HG03558 (cell line): ENCODE measurements around the gene PHYHD1.
"Not testable (repeated sequence)": the region's sequence is repeated elsewhere in the genome, so short reads cannot be mapped to it uniquely, and the experiment has no call there.

Experiments
- ATAC-seq: cut with Tn5 transposase; IDR thresholded peaks from one replicate; pipeline ENCODE4 v1.9.1; 2021; ENCODE audit warnings: moderate number of reproducible peaks; ENCODE audit not compliant: unreplicated experiment; ENCODE audit errors: extremely low read depth

The PHYHD1 gene

GRCh38 chr9:128918921-128919320 is 1.9 kb upstream of the PHYHD1 start:
- ATAC-seq = no peak

DNA sequence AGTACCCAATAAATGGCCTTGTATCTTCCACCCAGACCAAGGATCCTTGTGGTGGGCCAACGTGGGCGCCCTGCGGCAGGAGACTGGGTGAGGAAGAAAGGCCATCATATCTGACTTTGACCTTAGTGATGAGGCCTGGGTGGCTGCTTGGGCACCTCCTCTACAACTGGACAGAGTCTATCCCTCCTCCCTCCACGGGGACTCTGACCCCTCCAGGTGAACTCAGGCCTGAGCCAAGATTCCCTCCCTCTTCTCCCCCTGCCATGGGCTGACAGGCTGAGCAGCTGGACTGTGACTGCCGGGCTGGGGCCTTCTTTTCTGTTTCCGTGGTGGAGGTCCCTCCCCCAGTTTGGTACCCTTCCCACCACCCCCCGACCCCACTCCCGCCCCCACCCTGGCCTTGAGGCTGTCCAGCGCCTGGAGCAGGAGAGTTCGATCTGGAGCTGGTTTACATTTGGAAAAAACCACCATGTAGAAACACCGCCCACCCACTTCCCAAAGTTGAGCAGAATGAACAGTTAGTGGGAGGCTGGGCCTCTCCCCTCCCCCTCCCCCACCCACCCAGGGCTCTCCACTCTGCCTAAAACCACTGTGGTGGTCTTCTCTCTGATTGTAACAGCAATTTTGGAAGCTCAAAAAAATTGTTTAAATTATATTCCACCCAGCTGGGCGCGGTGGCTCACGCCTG is 1.2 kb upstream of the PHYHD1 start:
- ATAC-seq = no peak

DNA sequence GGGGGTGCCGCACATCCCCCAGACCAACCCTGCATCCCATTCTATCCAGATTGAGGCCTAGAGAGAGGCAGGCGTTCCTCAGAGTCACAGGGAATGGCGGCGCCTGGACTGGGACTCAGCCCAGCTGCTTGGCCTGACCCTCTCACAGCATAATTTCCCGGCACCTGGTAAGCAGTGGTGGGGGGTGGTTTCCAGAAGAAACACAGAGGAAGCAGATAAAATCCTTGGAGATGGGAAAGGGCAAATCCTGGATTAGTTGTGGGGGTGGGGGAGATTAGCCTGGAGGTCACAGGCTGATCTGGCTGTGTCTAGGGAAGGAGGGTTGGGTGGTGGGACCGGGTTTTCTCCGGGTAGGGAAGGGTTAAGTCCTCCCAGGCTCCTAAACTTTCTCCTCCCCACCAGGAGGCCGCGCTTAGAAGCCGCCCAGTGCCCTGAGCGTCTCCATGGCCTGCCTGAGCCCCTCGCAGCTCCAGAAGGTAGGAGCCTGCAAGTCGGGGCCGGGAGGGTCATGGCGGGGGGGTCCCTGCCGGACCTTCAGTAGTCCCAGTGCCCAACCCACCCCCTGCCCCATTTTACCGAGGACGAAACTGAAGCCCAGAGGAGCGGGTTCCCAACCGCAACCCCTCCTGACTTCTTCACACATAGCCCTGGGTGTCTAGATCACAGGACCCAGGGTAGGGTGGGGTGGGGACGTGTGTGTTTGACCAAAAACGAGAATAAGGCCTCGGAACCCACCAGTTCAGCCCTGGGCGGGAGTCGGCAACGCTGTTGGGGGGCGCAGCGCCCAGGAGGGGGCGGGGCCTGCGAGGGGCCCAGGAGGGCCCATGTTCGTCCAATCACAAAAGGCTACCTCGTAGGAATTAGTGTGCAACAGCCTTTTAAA is 1.3 kb downstream of the PHYHD1 start:
- ATAC-seq = no peak

DNA sequence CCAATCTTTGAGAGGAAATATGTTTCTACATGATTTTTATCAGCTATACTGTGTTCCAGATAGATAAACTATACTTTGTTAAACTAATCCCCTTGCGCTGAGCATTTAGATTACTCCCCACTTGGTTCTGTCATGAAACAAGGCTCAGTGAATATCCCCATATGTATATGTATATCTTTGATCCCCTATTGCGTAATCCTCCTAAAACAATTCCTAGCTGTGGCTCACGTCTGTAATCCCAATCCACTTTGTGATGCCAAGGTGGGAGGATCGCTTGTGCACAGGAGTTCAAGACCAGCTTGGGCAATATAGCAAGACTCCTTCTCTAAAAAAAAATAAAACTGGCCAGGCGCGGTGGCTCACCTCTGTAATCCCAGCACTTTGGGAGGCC is 2.7 kb downstream of the PHYHD1 start:
- ATAC-seq = no peak

GRCh38 chr9:128927731-128928411 is 7.1 kb downstream of the PHYHD1 start:
- ATAC-seq = no peak

DNA sequence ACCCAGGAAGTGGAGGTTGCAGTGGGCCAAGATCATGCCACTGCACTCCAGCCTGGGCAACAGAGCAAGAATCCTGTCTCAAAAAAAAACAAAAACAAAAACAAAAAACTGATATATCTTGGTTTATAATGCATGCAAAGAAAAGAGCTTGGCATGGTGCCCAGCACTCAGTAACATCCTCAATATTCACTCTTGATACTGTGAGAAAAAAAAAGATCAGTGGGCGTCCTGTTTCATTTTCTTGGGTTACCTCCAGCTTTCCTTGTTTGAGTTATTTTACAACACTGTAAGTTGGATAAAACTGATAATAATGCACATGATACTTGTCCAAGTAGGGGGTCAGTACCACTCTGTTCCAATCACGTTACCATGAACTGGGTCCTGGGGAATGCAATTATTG is 7.8 kb downstream of the PHYHD1 start:
- no peak for ATAC-seq

- ATAC-seq = no peak
These were observed 8.8 kb downstream of the PHYHD1 start for GRCh38 chr9:128929560-128929959.

GRCh38 chr9:128933731-128934130 is 12.9 kb downstream of the PHYHD1 start:
- no peak for ATAC-seq

GRCh38 chr9:128936171-128936865 is 15.5 kb downstream of the PHYHD1 start:
- no peak for ATAC-seq

DNA sequence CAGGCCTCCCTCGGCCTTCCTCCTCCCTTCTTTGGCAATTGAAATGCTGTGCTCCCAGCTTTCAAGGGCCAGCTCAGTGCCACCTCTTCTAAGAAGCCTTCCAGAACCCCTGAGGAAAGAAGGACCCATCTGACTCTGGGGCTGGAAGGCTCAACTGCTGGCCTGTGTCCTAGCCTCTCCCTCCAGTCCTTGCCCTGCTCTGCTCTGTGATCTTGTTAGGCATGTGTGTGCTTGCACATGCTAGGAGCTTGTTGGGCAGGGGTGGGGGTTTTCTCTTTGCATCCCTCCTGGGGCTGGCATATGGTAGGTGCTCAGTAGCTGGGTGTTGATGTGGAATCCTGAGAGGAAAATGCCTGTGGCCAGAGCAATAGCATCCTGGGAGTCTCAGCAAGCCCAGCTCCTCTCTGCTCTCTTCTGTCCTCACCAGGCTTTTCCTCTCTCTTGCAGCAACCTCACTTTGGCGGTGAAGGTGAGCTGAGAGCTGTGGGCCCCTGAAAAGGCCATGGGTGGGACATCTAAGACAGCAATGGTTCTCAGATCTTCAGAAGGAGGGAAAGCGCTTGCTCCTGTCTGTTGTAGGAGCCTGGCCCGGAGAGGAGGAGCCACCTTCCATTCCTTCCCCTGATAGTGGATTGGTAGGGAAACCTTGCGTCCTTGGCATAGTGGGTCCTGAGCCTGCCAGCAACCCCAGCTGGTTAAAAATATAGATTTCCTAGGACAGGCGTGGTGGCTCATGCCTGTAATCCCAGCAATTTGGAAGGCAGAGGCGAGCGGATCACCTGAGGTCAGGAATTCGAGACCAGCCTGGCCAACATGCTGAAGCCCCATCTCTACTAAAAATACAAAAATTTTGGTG is 16.8 kb downstream of the PHYHD1 start:
- ATAC-seq = no peak

DNA sequence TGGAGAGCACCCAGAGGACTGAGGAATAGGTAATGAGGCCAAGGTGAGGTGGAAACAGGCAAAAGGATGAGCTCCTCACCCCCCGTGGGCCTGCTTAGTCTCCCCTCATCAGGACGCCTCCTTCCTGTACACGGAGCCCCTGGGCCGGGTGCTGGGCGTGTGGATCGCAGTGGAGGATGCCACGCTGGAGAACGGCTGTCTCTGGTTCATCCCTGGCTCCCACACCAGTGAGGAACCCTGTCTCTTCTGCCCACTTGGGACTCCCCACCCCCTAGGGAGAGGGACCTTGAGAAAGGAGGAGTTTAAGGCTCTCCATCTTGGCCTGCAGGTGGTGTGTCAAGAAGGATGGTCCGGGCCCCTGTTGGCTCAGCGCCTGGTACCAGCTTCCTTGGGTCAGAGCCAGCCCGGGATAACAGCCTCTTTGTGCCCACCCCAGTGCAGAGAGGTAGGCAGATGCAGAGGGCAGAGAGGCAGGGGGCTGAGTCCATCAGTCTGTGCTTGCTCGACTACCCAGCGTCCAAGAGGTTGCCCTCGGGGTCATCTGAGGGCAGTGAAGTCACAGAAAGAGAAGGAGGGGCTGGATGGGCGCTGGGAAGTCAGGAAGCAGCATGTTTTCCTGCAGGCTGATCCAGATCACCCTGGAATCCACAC is 19.6 kb downstream of the PHYHD1 start:
- ATAC-seq = no peak

DNA sequence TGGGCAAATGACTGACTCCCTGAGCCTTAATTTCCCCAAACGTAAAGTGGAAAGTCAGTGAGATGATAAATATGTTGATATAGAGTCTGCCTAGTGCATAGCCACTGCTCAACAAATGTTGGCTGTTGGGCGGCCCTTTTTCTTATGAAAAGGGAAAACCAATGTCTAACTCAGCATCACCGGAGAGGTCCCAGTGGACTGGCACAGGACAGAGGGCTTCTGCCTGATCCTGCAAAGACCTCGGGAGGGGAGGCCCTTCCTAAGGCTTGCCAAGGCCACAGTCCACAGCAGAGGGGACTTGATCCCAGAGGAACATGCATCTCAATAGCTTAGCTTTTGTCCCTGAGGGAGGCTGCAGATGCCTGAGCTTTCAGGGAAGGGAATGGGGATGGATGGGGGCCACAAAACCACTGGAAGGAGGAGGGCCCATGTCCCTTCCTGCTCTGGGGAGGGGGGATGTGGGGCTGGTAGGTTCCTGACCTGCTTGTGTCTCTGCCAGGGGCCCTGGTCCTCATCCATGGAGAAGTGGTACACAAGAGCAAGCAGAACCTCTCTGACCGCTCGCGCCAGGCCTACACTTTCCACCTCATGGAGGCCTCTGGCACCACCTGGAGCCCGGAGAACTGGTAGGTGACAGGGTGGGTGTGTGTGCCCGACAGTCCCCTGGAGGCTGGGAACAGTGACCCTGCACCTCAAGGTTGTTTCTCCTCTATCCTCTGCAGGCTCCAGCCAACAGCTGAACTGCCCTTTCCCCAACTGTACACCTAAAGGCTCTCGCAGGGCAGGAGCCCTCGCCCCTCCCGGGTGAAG is 20.4 kb downstream of the PHYHD1 start:
- ATAC-seq = no peak

DNA sequence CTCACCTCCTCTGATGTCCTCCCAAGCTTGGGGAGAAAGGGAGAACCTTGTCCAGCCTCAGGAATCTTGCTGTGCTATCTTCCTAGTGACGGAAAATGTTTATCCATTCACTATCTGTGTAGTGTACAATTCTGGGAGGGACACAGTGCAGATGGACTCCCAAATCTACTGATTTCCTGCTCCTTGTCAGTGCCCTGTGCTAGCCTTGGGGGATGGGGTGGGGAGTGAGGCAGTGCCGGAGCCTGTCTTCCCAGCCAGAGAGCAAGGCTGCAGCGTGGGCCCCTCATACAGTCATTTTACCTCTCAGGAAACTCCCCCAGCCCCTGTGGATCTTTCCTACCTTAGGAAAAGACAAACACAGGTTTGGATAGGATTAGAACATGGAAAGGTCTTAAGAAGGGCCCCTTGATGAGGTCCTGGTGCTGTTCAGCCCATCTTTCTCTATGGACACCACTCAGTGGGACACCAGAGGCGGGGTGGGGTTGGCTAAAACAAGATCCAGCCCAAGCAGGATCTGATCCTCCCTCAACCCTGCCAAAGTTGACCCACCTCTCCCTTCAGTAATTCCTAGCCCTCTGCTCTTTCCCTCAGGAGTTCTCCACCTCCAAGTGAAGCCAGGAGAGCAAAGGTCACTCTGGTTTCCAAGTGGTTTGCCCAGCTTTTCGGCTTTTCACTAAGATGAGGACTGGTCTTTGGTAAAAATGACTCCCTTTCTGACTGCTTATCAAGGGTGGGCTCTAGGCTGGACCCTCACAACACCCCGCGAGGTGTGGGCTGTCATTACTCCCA is 23.2 kb downstream of the PHYHD1 start:
- no peak for ATAC-seq

DNA sequence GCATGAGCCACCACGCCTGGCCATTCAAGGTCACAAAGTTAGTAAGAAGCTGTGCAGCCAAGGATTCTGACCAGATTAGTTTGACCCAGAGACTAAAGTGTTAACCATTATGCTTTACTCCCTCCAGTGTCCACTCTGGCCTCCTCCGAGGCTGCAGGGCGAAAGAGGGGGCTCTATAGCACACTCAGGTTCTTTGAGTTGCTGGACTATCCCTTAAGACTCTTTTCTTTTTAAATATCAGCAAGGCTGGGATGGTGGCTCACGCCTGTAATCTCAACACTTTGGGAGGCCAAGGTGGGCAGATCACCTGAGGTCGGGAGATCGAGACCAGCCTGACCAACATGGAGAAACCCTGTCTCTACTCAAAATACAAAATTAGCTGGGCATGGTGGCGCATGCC is 24.2 kb downstream of the PHYHD1 start:
- not testable (repeated sequence) for ATAC-seq

DNA sequence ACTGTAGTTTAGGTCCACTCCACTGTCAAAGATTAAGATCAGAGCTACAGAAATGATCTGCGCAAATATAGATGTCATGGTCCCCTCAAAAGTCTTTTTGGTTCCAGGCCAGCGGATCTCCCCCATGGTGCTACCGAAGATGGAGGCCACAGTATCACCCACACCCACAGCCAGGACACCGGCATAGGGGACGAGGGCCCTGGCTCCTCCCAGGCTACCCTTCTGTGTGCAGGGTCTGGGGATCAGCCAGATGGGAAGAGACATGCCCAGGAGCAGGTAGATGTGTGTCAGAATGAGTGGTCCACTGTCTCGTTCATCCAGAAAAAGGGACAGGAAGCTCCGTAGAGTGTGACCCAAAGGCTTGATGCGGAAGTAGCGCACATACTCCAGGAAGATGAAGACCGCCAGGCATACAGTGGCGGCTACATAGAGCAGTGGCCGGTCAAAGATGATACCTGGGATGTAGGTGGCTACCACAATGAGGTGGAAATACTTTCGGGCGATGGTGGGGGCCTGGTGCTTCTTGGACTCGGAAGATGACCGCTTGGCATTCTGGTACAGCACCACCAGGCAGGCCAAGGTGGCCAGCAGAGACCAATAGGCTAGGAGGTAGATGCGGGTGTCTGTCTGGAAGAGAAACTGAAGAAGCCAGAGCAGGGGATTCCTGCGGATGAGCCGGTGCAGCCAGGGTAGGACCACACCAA is 25.2 kb downstream of the PHYHD1 start:
- no peak for ATAC-seq

DNA sequence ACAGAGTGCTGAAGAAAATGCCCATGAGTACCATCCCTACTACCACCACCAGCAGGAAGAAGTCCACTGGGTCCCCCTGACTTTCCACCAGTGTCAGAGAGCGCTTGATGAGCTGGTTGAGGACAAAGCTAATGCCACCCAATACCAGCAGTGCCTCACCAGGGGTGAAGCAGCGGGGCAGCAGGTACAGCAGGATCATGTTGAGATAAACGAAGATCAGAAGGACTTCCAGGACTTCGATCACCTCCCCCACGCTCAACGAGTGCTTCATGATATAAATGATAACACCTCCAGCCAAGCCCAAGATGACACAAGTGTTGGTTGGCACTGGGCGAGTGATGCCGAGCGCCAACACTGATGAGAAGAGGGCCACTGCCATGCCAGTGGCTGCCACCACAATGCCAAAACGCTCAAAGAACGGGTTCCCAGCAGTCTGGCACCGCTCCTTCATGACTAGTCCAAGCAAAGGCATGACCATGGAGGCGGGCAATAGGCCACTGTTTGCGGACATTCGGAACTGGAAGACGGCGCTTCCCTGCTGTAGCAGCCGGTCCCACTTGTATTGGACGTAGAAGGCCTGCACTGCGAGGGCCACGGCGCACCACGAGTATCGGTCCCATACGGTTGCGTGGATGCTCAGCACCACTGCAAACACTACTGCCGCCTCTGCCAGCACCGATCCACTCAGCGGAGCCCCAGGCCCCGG is 25.9 kb downstream of the PHYHD1 start:
- peak; percentile 13 for ATAC-seq

DNA sequence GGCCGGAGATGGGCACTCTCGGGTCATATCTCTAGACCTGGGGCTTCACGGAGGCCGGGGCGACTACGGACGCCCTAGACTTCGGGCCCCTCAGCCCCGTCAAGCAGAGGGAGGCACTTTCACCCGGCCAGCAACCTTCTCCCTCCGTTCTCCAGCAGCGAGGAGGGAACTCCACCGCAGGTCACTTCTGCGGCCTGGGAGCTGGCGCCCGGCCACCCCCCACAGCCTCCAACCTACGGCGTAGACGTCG is 26.4 kb downstream of the PHYHD1 start:
- no peak for ATAC-seq
